Body of pancreas (tissue), 4 donors: ENCODE measurements around the gene KIRREL3.

Experiments used
- CTCF ChIP-seq, 7 experiments: fragments of 450-650 bp in 4 of 7; fragments of 200-600 bp in 3 of 7; sonication (generic) in 3 of 7; IDR thresholded peaks; one replicate each; pipeline ENCODE4 v1.5.1; 2016 to 2019; ENCODE audit warnings: antibody characterized with exemption in 7 of 7
- POLR2A ChIP-seq, 3 donors: fragments of 450-650 bp; IDR thresholded peaks; one replicate each; pipeline ENCODE4 v1.6.1; 2016; ENCODE audit warnings: antibody characterized with exemption in 3 of 3, mild to moderate bottlenecking in 2 of 3

- TF ChIP-seq CTCF (IDR thresholded peaks at IDR 0.05) (no peak), POLR2A (IDR thresholded peaks at IDR 0.05) (no peak)
Observed at GRCh38 chr11:126506789-126507188, 493.8 kb downstream of the KIRREL3 start.
